BJ (cell line): ENCODE measurements around the gene MAFG. TPM values are rescaled to one million over a fixed set of nuclear protein-coding genes. Genes with fewer than 3 reads are reported as not detected.
A peak's percentile ranks its signal among the peaks of the same experiment; 100 is the strongest.
"Not testable (repeated sequence)": the region's sequence is repeated elsewhere in the genome, so short reads cannot be mapped to it uniquely, and the experiment has no call there.

Source experiments
- CTCF ChIA-PET: fragments of 350-600 bp; formaldehyde crosslinking; extraction: SDS; loops from one replicate; lab custom pipeline; 2021; ENCODE audit warnings: antibody characterized with exemption, inconsistent platforms; lab: Yijun Ruan, JAX
- POLR2A ChIA-PET: fragments of 300-600 bp; sonication (Branson Sonifier 250); formaldehyde crosslinking; extraction: SDS; loops from one replicate; lab custom pipeline; 2021; ENCODE audit warnings: antibody characterized with exemption; lab: Charles Lee
- DNase-seq: peaks from one replicate; pipeline ENCODE4 v3.0.0-alpha.2; 2011; ENCODE audit warnings: low read depth
- H3K27me3 ChIP-seq: 2 replicates; pipeline ENCODE4 v1.6.0; 2011; ENCODE audit warnings: low read length; ENCODE audit not compliant: control insufficient read depth, insufficient read depth
- H3K36me3 ChIP-seq: 2 replicates; pipeline ENCODE4 v1.5.1; 2011; ENCODE audit warnings: low read length; ENCODE audit not compliant: control insufficient read depth, insufficient read depth
- H3K4me3 ChIP-seq: 2 replicates; pipeline ENCODE4 v1.5.1; 2011; ENCODE audit warnings: low read depth, mild to moderate bottlenecking, control low read depth, low read length
- CTCF ChIP-seq: IDR thresholded peaks from 2 replicates; pipeline ENCODE4 v1.5.1; 2011; ENCODE audit warnings: low read depth, mild to moderate bottlenecking, control low read depth, inconsistent platforms, low read length, moderate library complexity; ENCODE audit not compliant: insufficient read depth
- polyA plus RNA-seq: library from polyadenylated mRNA; depleted of rRNA; stranded (reverse); fragments of >200 nt; gene quantifications from 2 replicates; pipeline ENCODE4 v1.2.3, GENCODE V29; 2011

MAFG gene
- polyA plus RNA-seq, 1 experiment: 20.6 TPM

- Histone ChIP-seq H3K27me3 (no peaks in the 10 kb centered on the region), H3K4me3 (no peak overlapping the region), H3K36me3 (peaks cover 21% of the 10 kb centered on the region)
- DNase-seq: no peak
- no peak for TF ChIP-seq CTCF
- CTCF ChIA-PET: no interaction called here
- POLR2A ChIA-PET: no interaction called here
These were observed 6.0 kb downstream of the MAFG start for GRCh38 chr17:81921537-81921862.

GRCh38 chr17:81920612-81921536 is 6.7 kb downstream of the MAFG start:
- Histone ChIP-seq H3K4me3 (no peak overlapping the region), H3K27me3 (no peaks in the 10 kb centered on the region), H3K36me3 (peaks cover 21% of the 10 kb centered on the region)
- CTCF ChIA-PET: no interaction called here
- POLR2A ChIA-PET: no interaction called here
- DNase-seq: no peak
- no peak for TF ChIP-seq CTCF

DNA sequence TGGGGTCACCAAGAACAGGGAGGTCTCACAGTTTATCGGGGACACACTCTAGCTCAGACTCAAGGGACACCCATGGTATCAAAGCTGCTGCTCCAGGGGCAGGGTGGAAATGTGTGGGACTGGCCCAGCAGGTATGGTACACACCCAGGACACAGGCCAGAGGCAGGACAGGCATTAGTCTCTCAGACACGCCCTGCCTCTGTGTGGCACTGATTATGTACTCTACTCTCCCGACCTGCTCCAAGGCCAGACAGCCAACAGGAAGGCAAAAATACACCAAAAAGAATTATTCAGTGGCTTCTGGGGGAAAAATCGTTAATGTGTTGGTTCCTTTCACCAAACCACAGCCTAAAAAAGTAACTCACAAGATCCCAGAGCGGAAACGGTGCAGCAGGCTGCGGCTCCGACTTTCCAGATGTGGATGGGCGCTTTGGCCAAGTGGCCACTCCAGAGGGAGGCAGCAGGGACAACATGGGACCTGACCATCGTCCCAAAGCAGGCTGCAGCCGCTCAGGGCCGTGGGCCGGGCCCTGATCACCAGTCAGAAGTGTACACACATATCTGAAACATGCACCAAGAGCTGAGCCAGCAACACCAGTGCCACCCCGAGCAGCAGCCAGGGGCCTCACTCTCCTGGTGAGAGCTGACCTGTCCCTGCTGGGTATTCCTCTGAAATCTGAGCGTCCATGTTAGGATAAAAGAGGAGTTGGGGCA is 8.5 kb downstream of the MAFG start:
- no peaks in the 10 kb centered on the region for H3K27me3 ChIP-seq
- ChIA-PET POLR2A (no interaction called here), CTCF (no interaction called here)
- peaks cover 35% of the 10 kb centered on the region for H3K36me3 ChIP-seq
- H3K4me3 ChIP-seq: no peak overlapping the region
- no peak for DNase-seq
- no peak for TF ChIP-seq CTCF

GRCh38 chr17:81918333-81918669 is 9.2 kb downstream of the MAFG start:
- POLR2A ChIA-PET, DNase-seq, H3K27me3 ChIP-seq, H3K4me3 ChIP-seq: not testable (repeated sequence)
- H3K36me3 ChIP-seq: peaks cover 42% of the 10 kb centered on the region
- CTCF ChIA-PET: interaction anchor here (1.3 kb wide), 1 partner anchor 8 kb away, joined by 3 read pairs; no protein-coding TSS in a partner anchor

GRCh38 chr17:81917565-81918332 is 9.8 kb downstream of the MAFG start, which contains the start of gene SIRT7:
SIRT7 (minus strand) TSS chr17:81918176; CDS start chr17:81918131, 45 bp downstream.
- Histone ChIP-seq H3K4me3 (peak within 1 kb of the TSS; percentile 59), H3K36me3 (peaks cover 44% of the 10 kb centered on the region), H3K27me3 (no peaks in the 10 kb centered on the region)
- no peak for TF ChIP-seq CTCF
- ChIA-PET CTCF (interaction anchor here (0.5 to 1.3 kb wide), 4 partner anchors 8 to 242 kb away, joined by 3 read pairs; no protein-coding TSS in a partner anchor), POLR2A (interaction anchor here (0.5 kb wide), 1 partner anchor 26 kb away, joined by 3 read pairs; no protein-coding TSS in a partner anchor)
- no peak for DNase-seq
